Measurements from ENCODE around the gene POC1B.

GRCh38 chr12:89373763-89374572, 151.9 kb downstream of the POC1B start:
- TF ChIP-seq, protein P1, sequence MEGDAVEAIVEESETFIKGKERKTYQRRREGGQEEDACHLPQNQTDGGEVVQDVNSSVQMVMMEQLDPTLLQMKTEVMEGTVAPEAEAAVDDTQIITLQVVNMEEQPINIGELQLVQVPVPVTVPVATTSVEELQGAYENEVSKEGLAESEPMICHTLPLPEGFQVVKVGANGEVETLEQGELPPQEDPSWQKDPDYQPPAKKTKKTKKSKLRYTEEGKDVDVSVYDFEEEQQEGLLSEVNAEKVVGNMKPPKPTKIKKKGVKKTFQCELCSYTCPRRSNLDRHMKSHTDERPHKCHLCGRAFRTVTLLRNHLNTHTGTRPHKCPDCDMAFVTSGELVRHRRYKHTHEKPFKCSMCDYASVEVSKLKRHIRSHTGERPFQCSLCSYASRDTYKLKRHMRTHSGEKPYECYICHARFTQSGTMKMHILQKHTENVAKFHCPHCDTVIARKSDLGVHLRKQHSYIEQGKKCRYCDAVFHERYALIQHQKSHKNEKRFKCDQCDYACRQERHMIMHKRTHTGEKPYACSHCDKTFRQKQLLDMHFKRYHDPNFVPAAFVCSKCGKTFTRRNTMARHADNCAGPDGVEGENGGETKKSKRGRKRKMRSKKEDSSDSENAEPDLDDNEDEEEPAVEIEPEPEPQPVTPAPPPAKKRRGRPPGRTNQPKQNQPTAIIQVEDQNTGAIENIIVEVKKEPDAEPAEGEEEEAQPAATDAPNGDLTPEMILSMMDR (IDR thresholded peaks at IDR 0.05 in 4 of 5, conservative IDR thresholded peaks at IDR 0.05 in 1 of 5): no peak
- no peak for TF ChIP-seq POLR2A (IDR thresholded peaks at IDR 0.05)
